ENCODE results near the gene DNASE1.
A peak's percentile ranks its signal among the peaks of the same experiment; 100 is the strongest.
"Not testable (repeated sequence)": the region's sequence is repeated elsewhere in the genome, so short reads cannot be mapped to it uniquely, and the experiment has no call there.

Gene DNASE1
- total RNA-seq, result 40.9 to 124 (median 84.4) reads per million in 4 experiments

GRCh38 chr16:3654249-3654991, at the start of gene DNASE1:
DNASE1 (plus strand) TSS chr16:3654691; CDS start chr16:3655374, 683 bp downstream.
- DNase-seq, result peak; percentile 18

- DNase-seq, result no peak
Measured at GRCh38 chr16:3606441-3606840, 48.0 kb upstream of the DNASE1 start.

- no peak for DNase-seq
Measured at GRCh38 chr16:3607161-3607560, 47.3 kb upstream of the DNASE1 start.

GRCh38 chr16:3607634-3608033, 46.9 kb upstream of the DNASE1 start:
- DNase-seq, result no peak

GRCh38 chr16:3608069-3608468, 46.4 kb upstream of the DNASE1 start:
- DNase-seq, result no peak

GRCh38 chr16:3608976-3609375, 45.5 kb upstream of the DNASE1 start:
- not testable (repeated sequence) for DNase-seq

- no peak for DNase-seq
Measured at GRCh38 chr16:3609895-3610697, 44.4 kb upstream of the DNASE1 start.

- DNase-seq, result no peak
Measured at GRCh38 chr16:3610698-3611145, 43.8 kb upstream of the DNASE1 start.

- peak; percentile 84 for DNase-seq
Measured at GRCh38 chr16:3611146-3611975, 43.1 kb upstream of the DNASE1 start, which contains the start of gene SLX4. SLX4 (minus strand) TSS chr16:3611606; CDS start chr16:3608964, 2,642 bp downstream.

GRCh38 chr16:3612510-3613466, 41.7 kb upstream of the DNASE1 start:
- DNase-seq, result no peak

- DNase-seq, result no peak
Measured at GRCh38 chr16:3618769-3619141, 35.7 kb upstream of the DNASE1 start.

GRCh38 chr16:3623642-3624041, 30.8 kb upstream of the DNASE1 start:
- no peak for DNase-seq

GRCh38 chr16:3625331-3625730, 29.2 kb upstream of the DNASE1 start:
- no peak for DNase-seq

GRCh38 chr16:3625911-3626732, 28.4 kb upstream of the DNASE1 start:
- no peak for DNase-seq

GRCh38 chr16:3637371-3637923, 17.0 kb upstream of the DNASE1 start:
- DNase-seq, result no peak

- DNase-seq, result no peak
Measured at GRCh38 chr16:3638916-3639644, 15.4 kb upstream of the DNASE1 start.

GRCh38 chr16:3640207-3640606, 14.3 kb upstream of the DNASE1 start:
- no peak for DNase-seq

GRCh38 chr16:3640632-3641501, 13.6 kb upstream of the DNASE1 start:
- DNase-seq, result no peak
